GM13976 (cell line): Measurements from ENCODE around the gene CEBPA.

Source experiments
- DNase-seq: peaks from one replicate; pipeline ENCODE4 v3.0.0; 2012; ENCODE audit warnings: low spot score
- CTCF ChIP-seq: IDR thresholded peaks from 2 replicates; pipeline ENCODE4 v1.5.1; 2012; ENCODE audit warnings: borderline replicate concordance, mild to moderate bottlenecking; ENCODE audit not compliant: insufficient read depth; ENCODE audit errors: extremely low read depth, missing control alignments, control extremely low read depth
- in situ Hi-C: fragments of 300-500 bp; cut with MboI; formaldehyde crosslinking; loops from one replicate; pipeline ENCODE4 v1.12.0; 2022; ENCODE audit warnings: low sequenced_read_pairs, mixed read lengths, inconsistent platforms; ENCODE audit not compliant: unreplicated experiment

Gene CEBPA

GRCh38 chr19:33293255-33294057, 8.9 kb downstream of the CEBPA start:
- in situ Hi-C loops, result no loop called here
- no peak for DNase-seq
- no peak for TF ChIP-seq CTCF

GRCh38 chr19:33292595-33293254, 9.6 kb downstream of the CEBPA start:
- DNase-seq, result no peak
- TF ChIP-seq CTCF, result no peak
- in situ Hi-C loops, result no loop called here

GRCh38 chr19:33291623-33292534, 10.5 kb downstream of the CEBPA start:
- TF ChIP-seq CTCF, result no peak
- in situ Hi-C loops, result no loop called here
- DNase-seq, result no peak

- in situ Hi-C loops, result no loop called here
- TF ChIP-seq CTCF, result no peak
- DNase-seq, result no peak
These were observed 11.2 kb downstream of the CEBPA start for GRCh38 chr19:33290956-33291622.

- no peak for DNase-seq
- TF ChIP-seq CTCF, result no peak
- in situ Hi-C loops, result no loop called here
These were observed 12.1 kb downstream of the CEBPA start for GRCh38 chr19:33290082-33290815.

- TF ChIP-seq CTCF, result no peak
- DNase-seq, result no peak
- in situ Hi-C loops, result no loop called here
These were observed 13.1 kb downstream of the CEBPA start for GRCh38 chr19:33289261-33289660.
